Measurements from ENCODE around the gene DENND4A.

DNA sequence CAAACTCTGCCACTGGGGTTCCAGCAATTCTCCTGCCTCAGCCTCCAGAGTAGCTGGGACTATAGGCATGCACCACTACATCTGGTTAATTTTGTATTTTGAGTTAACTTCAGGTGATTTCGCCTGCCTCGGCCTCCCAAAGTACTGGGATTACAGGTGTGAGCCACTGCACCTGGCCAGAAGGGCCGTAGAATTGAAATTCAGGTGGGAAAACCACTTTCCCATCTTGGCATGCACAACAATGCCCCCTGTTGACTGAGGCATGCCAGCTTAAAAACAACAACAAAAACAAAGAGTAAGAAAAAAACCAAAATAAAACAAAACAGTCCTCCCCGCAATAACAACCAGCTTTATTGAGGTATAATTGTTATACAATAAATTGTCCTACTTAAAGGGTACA, 44.6 kb upstream of the DENND4A start:
- TF ChIP-seq POLR2A (IDR thresholded peaks at IDR 0.05) = no peak
- TF ChIP-seq, protein P1, sequence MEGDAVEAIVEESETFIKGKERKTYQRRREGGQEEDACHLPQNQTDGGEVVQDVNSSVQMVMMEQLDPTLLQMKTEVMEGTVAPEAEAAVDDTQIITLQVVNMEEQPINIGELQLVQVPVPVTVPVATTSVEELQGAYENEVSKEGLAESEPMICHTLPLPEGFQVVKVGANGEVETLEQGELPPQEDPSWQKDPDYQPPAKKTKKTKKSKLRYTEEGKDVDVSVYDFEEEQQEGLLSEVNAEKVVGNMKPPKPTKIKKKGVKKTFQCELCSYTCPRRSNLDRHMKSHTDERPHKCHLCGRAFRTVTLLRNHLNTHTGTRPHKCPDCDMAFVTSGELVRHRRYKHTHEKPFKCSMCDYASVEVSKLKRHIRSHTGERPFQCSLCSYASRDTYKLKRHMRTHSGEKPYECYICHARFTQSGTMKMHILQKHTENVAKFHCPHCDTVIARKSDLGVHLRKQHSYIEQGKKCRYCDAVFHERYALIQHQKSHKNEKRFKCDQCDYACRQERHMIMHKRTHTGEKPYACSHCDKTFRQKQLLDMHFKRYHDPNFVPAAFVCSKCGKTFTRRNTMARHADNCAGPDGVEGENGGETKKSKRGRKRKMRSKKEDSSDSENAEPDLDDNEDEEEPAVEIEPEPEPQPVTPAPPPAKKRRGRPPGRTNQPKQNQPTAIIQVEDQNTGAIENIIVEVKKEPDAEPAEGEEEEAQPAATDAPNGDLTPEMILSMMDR (IDR thresholded peaks at IDR 0.05) = peak in 1 of 12 donors; percentile 30
